ENCODE measurements around the gene STK24. TPM values are rescaled to one million over a fixed set of nuclear protein-coding genes. Genes with fewer than 3 reads are reported as not detected.

STK24 gene
- total and polyA plus RNA-seq, 3 experiments from 2014 or later = 63.6 to 150 (median 149) TPM

DNA sequence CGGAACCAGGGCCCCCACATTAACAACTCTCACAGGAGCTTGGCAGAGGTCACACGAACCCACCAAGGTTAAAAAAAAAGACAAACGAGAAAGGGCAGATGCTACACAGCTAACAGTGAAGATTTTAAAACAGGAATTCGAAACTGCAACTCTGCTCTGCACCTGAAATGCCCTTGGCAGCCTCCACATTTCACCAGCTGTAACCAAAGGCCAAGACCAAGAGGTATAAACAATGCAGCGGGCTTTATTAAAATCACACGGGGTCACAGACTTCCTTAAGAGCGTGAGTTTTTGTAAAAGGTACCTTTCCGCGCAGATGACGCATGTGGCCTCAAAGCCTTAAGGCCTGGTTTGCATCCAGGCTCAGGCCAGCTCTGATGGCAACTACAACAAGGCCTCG, 88.2 kb downstream of the STK24 start:
- ChIA-PET CTCF (interaction anchor here (1.1 kb wide), 1 partner anchor 13 kb away, joined by 3 read pairs; no protein-coding TSS in a partner anchor), POLR2A (no interaction called here)
- no peak for DNase-seq
- Mint-ChIP-seq H3K9me3 (no peaks in the 10 kb centered on the region), H3K27ac (peak overlapping the region in 5 of 8 donors; percentile 31 to 63 (median 43)), H3K36me3 (peaks cover 0 to 22% (median 2%) of the 10 kb centered on the region in 3 donors), H3K27me3 (no peaks in the 10 kb centered on the region), H3K4me3 (peak overlapping the region in 1 of 7 donors; percentile 38), H3K4me1 (peaks cover 81 to 97% (median 94%) of the 10 kb centered on the region in 3 donors)
- H3K27ac ChIP-seq (ENCODE audit: low read depth, low read length) = no peak overlapping the region
- H3K36me3 ChIP-seq (ENCODE audit: insufficient read depth, low read length) = peaks cover 4% of the 10 kb centered on the region
- no peaks in the 10 kb centered on the region for H3K9me3 ChIP-seq (ENCODE audit: low read length)
- no peaks in the 10 kb centered on the region for H3K27me3 ChIP-seq (ENCODE audit: insufficient read depth, low read length, poor library complexity, severe bottlenecking)
- H3K4me3 ChIP-seq (ENCODE audit: low read length) = no peak overlapping the region
- peaks cover 37% of the 10 kb centered on the region for H3K4me1 ChIP-seq (ENCODE audit: insufficient read depth, low read length)

- POLR2A ChIA-PET = no interaction called here
These were observed 89.4 kb downstream of the STK24 start for GRCh38 chr13:98487522-98487921.

DNA sequence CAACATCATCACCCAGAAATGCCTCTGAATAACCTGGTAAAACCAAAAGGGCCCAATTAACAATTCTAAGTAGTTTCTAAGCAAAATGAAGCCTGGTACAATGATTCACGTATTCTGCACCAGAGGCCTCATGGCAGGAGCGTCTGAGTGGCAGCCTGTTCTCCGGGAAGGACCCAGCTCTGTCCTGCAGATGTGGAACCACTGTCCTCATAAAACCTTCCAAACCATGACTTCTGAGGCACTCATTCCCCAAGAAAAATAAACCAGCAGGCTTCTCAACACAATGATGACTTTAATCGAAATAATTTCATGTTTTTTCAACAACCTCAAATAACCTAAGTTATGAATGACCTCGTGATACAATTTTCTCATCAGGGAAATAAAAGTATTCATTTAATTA, 89.9 kb downstream of the STK24 start:
- Histone ChIP-seq H3K9me3 (ENCODE audit: low read length) (no peaks in the 10 kb centered on the region), H3K27me3 (ENCODE audit: insufficient read depth, low read length, poor library complexity, severe bottlenecking) (no peaks in the 10 kb centered on the region), H3K4me1 (ENCODE audit: insufficient read depth, low read length) (peaks cover 40% of the 10 kb centered on the region), H3K27ac (ENCODE audit: low read depth, low read length) (no peak overlapping the region), H3K4me3 (ENCODE audit: low read length) (no peak overlapping the region), H3K36me3 (ENCODE audit: insufficient read depth, low read length) (peaks cover 4% of the 10 kb centered on the region)
- H3K36me3 Mint-ChIP-seq = peaks cover 0 to 16% (median 2%) of the 10 kb centered on the region in 3 donors
- CTCF ChIA-PET = interaction anchor here (1.0 to 1.1 kb wide), 2 partner anchors 11 to 41 kb away, joined by 3 read pairs; no protein-coding TSS in a partner anchor
- no peaks in the 10 kb centered on the region for H3K9me3 Mint-ChIP-seq
- no peak for DNase-seq
- peak overlapping the region in 1 of 7 donors; percentile 29 for H3K4me3 Mint-ChIP-seq
- POLR2A ChIA-PET = no interaction called here
- H3K27ac Mint-ChIP-seq = peak overlapping the region in 7 of 8 donors; percentile 66 to 98 (median 81)
- H3K4me1 Mint-ChIP-seq = peaks cover 80 to 97% (median 92%) of the 10 kb centered on the region in 3 donors
- no peaks in the 10 kb centered on the region for H3K27me3 Mint-ChIP-seq

More at GRCh38 chr13:98487522-98487921, 89.4 kb downstream of the STK24 start:
- H3K27me3 ChIP-seq (ENCODE audit: insufficient read depth, low read length, poor library complexity, severe bottlenecking) = no peaks in the 10 kb centered on the region
- Mint-ChIP-seq H3K27me3 (no peaks in the 10 kb centered on the region), H3K4me1 (peaks cover 81 to 97% (median 92%) of the 10 kb centered on the region in 3 donors), H3K27ac (peak overlapping the region in 6 of 8 donors; percentile 49 to 84 (median 62)), H3K9me3 (no peaks in the 10 kb centered on the region), H3K36me3 (peaks cover 0 to 18% (median 2%) of the 10 kb centered on the region in 3 donors), H3K4me3 (peak overlapping the region in 1 of 7 donors; percentile 16)
- no peak for DNase-seq
- peaks cover 37% of the 10 kb centered on the region for H3K4me1 ChIP-seq (ENCODE audit: insufficient read depth, low read length)
- no peak overlapping the region for H3K4me3 ChIP-seq (ENCODE audit: low read length)
- H3K36me3 ChIP-seq (ENCODE audit: insufficient read depth, low read length) = peaks cover 4% of the 10 kb centered on the region
- CTCF ChIA-PET = interaction anchor here (0.7 kb wide), 1 partner anchor 107 kb away, joined by 3 read pairs; no protein-coding TSS in a partner anchor
- no peak overlapping the region for H3K27ac ChIP-seq (ENCODE audit: low read depth, low read length)
- H3K9me3 ChIP-seq (ENCODE audit: low read length) = no peaks in the 10 kb centered on the region

DNA sequence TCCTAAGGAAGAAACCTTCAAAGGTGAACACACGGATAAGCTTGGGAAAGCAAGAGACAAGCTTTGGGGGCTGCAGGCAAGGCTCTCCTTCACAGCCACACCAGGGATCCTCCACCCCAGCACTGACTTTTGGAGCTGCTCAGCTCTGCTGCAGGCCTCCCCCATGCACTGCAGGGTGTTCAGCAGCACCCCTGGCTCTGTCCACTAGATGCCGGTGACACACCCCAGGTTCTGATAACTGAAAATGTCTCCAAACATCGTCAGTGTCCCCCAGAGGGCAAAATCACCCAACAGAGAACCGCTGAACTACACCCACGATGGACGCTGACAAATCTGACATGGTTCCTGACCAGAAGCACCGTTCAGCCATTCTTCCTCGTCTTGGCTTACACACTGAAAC, 90.5 kb downstream of the STK24 start:
- DNase-seq = no peak
- Mint-ChIP-seq H3K4me1 (peaks cover 79 to 99% (median 92%) of the 10 kb centered on the region in 3 donors), H3K36me3 (peaks cover 0 to 20% (median 2%) of the 10 kb centered on the region in 3 donors), H3K27ac (peak overlapping the region in 6 of 8 donors; percentile 13 to 99 (median 76)), H3K4me3 (peak overlapping the region in 2 of 7 donors; percentile 15 to 29), H3K9me3 (no peaks in the 10 kb centered on the region), H3K27me3 (no peaks in the 10 kb centered on the region)
- ChIA-PET POLR2A (no interaction called here), CTCF (interaction anchor here (1.0 to 1.1 kb wide), 2 partner anchors 10 to 41 kb away, joined by 3 read pairs; no protein-coding TSS in a partner anchor)
- Histone ChIP-seq H3K27me3 (ENCODE audit: insufficient read depth, low read length, poor library complexity, severe bottlenecking) (no peaks in the 10 kb centered on the region), H3K9me3 (ENCODE audit: low read length) (no peaks in the 10 kb centered on the region), H3K27ac (ENCODE audit: low read depth, low read length) (no peak overlapping the region), H3K36me3 (ENCODE audit: insufficient read depth, low read length) (peaks cover 4% of the 10 kb centered on the region), H3K4me1 (ENCODE audit: insufficient read depth, low read length) (peaks cover 42% of the 10 kb centered on the region), H3K4me3 (ENCODE audit: low read length) (no peak overlapping the region)

DNA sequence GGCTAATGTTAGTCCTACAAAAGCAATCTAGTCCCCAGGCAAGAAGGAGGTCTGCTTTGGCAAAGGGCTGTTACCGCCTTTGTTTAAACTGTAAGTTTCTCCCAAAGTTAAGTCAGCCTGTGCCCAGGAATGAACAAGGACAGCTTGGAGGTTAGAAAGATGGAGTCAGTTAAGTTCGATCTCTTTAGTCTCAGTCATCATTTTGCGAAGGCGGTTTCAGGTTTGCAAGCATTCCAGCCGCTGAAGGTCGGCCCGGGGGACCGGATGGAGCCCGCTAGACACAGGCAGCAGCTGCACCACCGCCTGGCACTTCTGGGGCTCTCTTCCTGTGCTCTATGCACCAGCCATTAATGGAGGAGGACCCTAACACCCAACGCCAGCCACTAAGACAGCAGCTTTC, 91.3 kb downstream of the STK24 start:
- Mint-ChIP-seq H3K36me3 (peaks cover 0 to 21% (median 5%) of the 10 kb centered on the region in 3 donors), H3K27ac (peak overlapping the region; percentile 83 to 100 (median 96)), H3K4me3 (peak overlapping the region in 6 of 7 donors; percentile 30 to 87 (median 76)), H3K9me3 (no peaks in the 10 kb centered on the region), H3K4me1 (peaks cover 79 to 99% (median 92%) of the 10 kb centered on the region in 3 donors), H3K27me3 (no peaks in the 10 kb centered on the region)
- Histone ChIP-seq H3K4me1 (ENCODE audit: insufficient read depth, low read length) (peaks cover 50% of the 10 kb centered on the region), H3K4me3 (ENCODE audit: low read length) (no peak overlapping the region), H3K36me3 (ENCODE audit: insufficient read depth, low read length) (peaks cover 4% of the 10 kb centered on the region), H3K27me3 (ENCODE audit: insufficient read depth, low read length, poor library complexity, severe bottlenecking) (no peaks in the 10 kb centered on the region), H3K27ac (ENCODE audit: low read depth, low read length) (no peak overlapping the region), H3K9me3 (ENCODE audit: low read length) (no peaks in the 10 kb centered on the region)
- ChIA-PET CTCF (interaction anchor here (1.1 to 1.2 kb wide), 4 partner anchors 9 to 168 kb away, joined by 3 read pairs; no protein-coding TSS in a partner anchor), POLR2A (interaction anchor here (0.6 kb wide), 1 partner anchor 91 kb away, joined by 3 read pairs; no protein-coding TSS in a partner anchor)
- peak in 1 of 5 donors; percentile 13 for DNase-seq

DNA sequence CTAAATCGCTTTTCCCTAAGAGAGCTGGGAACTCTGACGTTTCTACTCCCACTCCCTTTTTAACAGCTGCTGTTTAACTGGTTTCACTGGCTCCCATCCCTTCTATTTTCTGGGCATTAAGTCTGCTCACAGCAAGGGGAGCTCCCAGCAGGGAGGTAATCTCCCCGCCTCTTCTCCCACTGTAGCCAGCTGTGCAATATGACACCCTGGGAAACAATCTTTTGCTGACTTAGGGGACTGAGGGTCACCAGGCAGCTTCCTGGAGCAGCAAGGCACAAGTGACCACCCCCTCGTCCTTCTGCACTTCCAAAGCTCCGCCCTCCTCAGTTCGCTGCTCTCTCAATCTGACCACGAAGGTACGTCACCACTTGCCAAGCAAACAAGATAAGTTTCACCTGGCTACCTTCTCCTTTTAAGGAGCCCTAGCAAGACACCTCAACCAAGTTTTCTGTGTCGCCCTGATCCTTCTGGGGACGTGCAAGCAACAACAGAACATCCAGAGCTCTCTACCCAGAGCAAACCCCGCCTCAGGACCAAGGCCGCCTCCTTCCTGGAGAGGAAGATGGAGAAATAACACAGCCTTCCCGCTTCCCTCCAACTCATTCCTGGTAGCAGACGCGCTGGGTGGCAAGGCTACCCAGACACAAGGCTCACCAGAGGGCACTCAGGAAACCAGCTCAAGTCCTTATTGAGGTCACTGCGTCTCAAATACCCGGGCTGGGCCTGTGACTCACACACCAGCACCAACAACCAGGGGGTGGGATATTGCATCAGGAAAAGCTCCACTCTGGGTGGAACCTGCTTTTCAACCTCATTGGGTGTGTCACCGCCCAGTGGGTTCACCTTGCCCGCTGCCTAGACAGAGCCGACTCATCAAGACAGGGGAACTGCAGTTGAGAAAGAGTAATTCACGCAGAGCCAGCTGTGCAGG, 92.4 kb downstream of the STK24 start:
- peak overlapping the region; percentile 8 for H3K27ac ChIP-seq (ENCODE audit: low read depth, low read length)
- ChIA-PET CTCF (interaction anchor here (1.1 to 3.0 kb wide), 5 partner anchors 8 to 169 kb away, joined by 3 to 13 read pairs (median 3); no protein-coding TSS in a partner anchor), POLR2A (interaction anchor here (0.6 to 0.8 kb wide), 3 partner anchors 79 to 93 kb away, joined by 3 read pairs; no protein-coding TSS in a partner anchor)
- peaks cover 4% of the 10 kb centered on the region for H3K36me3 ChIP-seq (ENCODE audit: insufficient read depth, low read length)
- Mint-ChIP-seq H3K27me3 (no peaks in the 10 kb centered on the region), H3K36me3 (peaks cover 0 to 19% (median 5%) of the 10 kb centered on the region in 3 donors), H3K27ac (peak overlapping the region; percentile 92 to 100 (median 98)), H3K9me3 (no peaks in the 10 kb centered on the region), H3K4me3 (peak overlapping the region; percentile 61 to 87 (median 75)), H3K4me1 (peaks cover 74 to 94% (median 83%) of the 10 kb centered on the region in 3 donors)
- peak in 4 of 5 donors; percentile 49 to 79 (median 66) for DNase-seq
- H3K9me3 ChIP-seq (ENCODE audit: low read length) = no peaks in the 10 kb centered on the region
- no peak overlapping the region for H3K4me3 ChIP-seq (ENCODE audit: low read length)
- H3K27me3 ChIP-seq (ENCODE audit: insufficient read depth, low read length, poor library complexity, severe bottlenecking) = no peaks in the 10 kb centered on the region
- peaks cover 45% of the 10 kb centered on the region for H3K4me1 ChIP-seq (ENCODE audit: insufficient read depth, low read length)

- peaks cover 0 to 2% of the 10 kb centered on the region in 2 donors for H3K27me3 Mint-ChIP-seq
- Histone ChIP-seq H3K27ac (ENCODE audit: low read depth, low read length) (peak overlapping the region; percentile 8), H3K36me3 (ENCODE audit: insufficient read depth, low read length) (no peaks in the 10 kb centered on the region), H3K4me3 (ENCODE audit: low read length) (no peak overlapping the region), H3K9me3 (ENCODE audit: low read length) (no peaks in the 10 kb centered on the region), H3K4me1 (ENCODE audit: insufficient read depth, low read length) (peaks cover 53% of the 10 kb centered on the region), H3K27me3 (ENCODE audit: insufficient read depth, low read length, poor library complexity, severe bottlenecking) (no peaks in the 10 kb centered on the region)
- no peak for DNase-seq
- ChIA-PET POLR2A (interaction anchor here (0.6 to 0.8 kb wide), 3 partner anchors 79 to 458 kb away, joined by 3 to 6 read pairs (median 3); no protein-coding TSS in a partner anchor), CTCF (interaction anchor here (1.2 to 3.0 kb wide), 2 partner anchors 11 to 170 kb away, joined by 4 to 13 read pairs; no protein-coding TSS in a partner anchor)
- H3K4me3 Mint-ChIP-seq = peak overlapping the region in 2 of 7 donors; percentile 6 to 9
- H3K9me3 Mint-ChIP-seq = no peaks in the 10 kb centered on the region
- H3K27ac Mint-ChIP-seq = peak overlapping the region in 7 of 8 donors; percentile 47 to 100 (median 98)
- peaks cover 76 to 94% (median 83%) of the 10 kb centered on the region in 3 donors for H3K4me1 Mint-ChIP-seq
- peaks cover 0 to 12% (median 6%) of the 10 kb centered on the region in 3 donors for H3K36me3 Mint-ChIP-seq
These were observed 93.2 kb downstream of the STK24 start for GRCh38 chr13:98483601-98484288.

Measured in CD8-positive, alpha-beta memory T cell (primary cell).